HCEC 1CT (cell line): ENCODE data around the gene VARS2.

Experiments
- DNase-seq: peaks from one replicate; pipeline ENCODE4 v3.0.0-alpha.2; 2017

Gene VARS2

GRCh38 chr6:30884521-30885480, 29.2 kb upstream of the VARS2 start:
- DNase-seq, result no peak

GRCh38 chr6:30885481-30885998, 28.5 kb upstream of the VARS2 start:
- no peak for DNase-seq

- peak; percentile 70 for DNase-seq
These were observed 27.8 kb upstream of the VARS2 start for GRCh38 chr6:30885999-30886896.

GRCh38 chr6:30886897-30887255, 27.2 kb upstream of the VARS2 start:
- no peak for DNase-seq

- DNase-seq, result peak; percentile 23
These were observed 25.9 kb upstream of the VARS2 start for GRCh38 chr6:30887901-30888815.

GRCh38 chr6:30888816-30889495, 25.1 kb upstream of the VARS2 start:
- DNase-seq, result no peak

GRCh38 chr6:30889496-30889885, 24.5 kb upstream of the VARS2 start:
- DNase-seq, result no peak

- no peak for DNase-seq
These were observed 24.0 kb upstream of the VARS2 start for GRCh38 chr6:30889921-30890645.

GRCh38 chr6:30890646-30891449, 23.2 kb upstream of the VARS2 start:
- no peak for DNase-seq

- DNase-seq, result no peak
These were observed 22.7 kb upstream of the VARS2 start for GRCh38 chr6:30891450-30891723.

- no peak for DNase-seq
These were observed 22.1 kb upstream of the VARS2 start for GRCh38 chr6:30891816-30892538.

- DNase-seq, result no peak
These were observed 20.9 kb upstream of the VARS2 start for GRCh38 chr6:30893001-30893591.

GRCh38 chr6:30893666-30894065, 20.4 kb upstream of the VARS2 start:
- DNase-seq, result no peak

- no peak for DNase-seq
These were observed 19.7 kb upstream of the VARS2 start for GRCh38 chr6:30894381-30894780.

GRCh38 chr6:30894935-30895334, 19.1 kb upstream of the VARS2 start:
- DNase-seq, result no peak

- DNase-seq, result no peak
These were observed 18.7 kb upstream of the VARS2 start for GRCh38 chr6:30895343-30895742.

GRCh38 chr6:30896541-30896940, 17.5 kb upstream of the VARS2 start:
- no peak for DNase-seq

GRCh38 chr6:30897882-30898281, 16.2 kb upstream of the VARS2 start:
- no peak for DNase-seq

- no peak for DNase-seq
These were observed 15.2 kb upstream of the VARS2 start for GRCh38 chr6:30898750-30899360.
